Esophagus squamous epithelium (tissue), 4 donors: ENCODE measurements around the gene NOX3.

ENCODE experiments used
- CTCF ChIP-seq, 6 experiments: fragments of 450-650 bp in 4 of 6; fragments of 200-600 bp in 2 of 6; sonication (generic) in 2 of 6; IDR thresholded peaks; one replicate each; pipeline ENCODE4 v1.5.1; 2016 to 2019; ENCODE audit warnings: antibody characterized with exemption in 6 of 6, mild to moderate bottlenecking in 4 of 6, moderate library complexity in 4 of 6
- POLR2A ChIP-seq, 4 donors: fragments of 450-650 bp; IDR thresholded peaks; one replicate each; pipeline ENCODE4 v1.6.1; 2017; ENCODE audit warnings: antibody characterized with exemption in 4 of 4, mild to moderate bottlenecking in 4 of 4, moderate library complexity in 3 of 4

GRCh38 chr6:155395339-155395738 is 60.3 kb downstream of the NOX3 start:
- TF ChIP-seq CTCF (IDR thresholded peaks at IDR 0.05): no peak
- TF ChIP-seq POLR2A (IDR thresholded peaks at IDR 0.05): no peak
